ENCODE data around the gene BCAM.

DNA sequence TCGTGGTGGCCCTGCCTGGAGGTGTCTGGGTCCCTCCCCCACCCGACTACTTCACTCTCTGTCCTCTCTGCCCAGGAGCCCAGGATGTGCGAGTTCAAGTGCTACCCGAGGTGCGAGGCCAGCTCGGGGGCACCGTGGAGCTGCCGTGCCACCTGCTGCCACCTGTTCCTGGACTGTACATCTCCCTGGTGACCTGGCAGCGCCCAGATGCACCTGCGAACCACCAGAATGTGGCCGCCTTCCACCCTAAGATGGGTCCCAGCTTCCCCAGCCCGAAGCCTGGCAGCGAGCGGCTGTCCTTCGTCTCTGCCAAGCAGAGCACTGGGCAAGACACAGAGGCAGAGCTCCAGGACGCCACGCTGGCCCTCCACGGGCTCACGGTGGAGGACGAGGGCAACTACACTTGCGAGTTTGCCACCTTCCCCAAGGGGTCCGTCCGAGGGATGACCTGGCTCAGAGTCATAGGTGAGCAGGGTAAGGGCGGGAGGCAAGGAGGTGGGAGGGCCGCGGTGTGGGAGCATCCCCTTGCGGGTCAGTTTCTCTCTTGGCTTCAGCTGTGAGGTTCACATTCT, 56.4 kb downstream of the BCAM start:
- TF ChIP-seq, protein P1, sequence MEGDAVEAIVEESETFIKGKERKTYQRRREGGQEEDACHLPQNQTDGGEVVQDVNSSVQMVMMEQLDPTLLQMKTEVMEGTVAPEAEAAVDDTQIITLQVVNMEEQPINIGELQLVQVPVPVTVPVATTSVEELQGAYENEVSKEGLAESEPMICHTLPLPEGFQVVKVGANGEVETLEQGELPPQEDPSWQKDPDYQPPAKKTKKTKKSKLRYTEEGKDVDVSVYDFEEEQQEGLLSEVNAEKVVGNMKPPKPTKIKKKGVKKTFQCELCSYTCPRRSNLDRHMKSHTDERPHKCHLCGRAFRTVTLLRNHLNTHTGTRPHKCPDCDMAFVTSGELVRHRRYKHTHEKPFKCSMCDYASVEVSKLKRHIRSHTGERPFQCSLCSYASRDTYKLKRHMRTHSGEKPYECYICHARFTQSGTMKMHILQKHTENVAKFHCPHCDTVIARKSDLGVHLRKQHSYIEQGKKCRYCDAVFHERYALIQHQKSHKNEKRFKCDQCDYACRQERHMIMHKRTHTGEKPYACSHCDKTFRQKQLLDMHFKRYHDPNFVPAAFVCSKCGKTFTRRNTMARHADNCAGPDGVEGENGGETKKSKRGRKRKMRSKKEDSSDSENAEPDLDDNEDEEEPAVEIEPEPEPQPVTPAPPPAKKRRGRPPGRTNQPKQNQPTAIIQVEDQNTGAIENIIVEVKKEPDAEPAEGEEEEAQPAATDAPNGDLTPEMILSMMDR (IDR thresholded peaks at IDR 0.05; ENCODE audit: low read depth, low read length, poor library complexity, severe bottlenecking): no peak
- no peak for TF ChIP-seq EZH2phosphoT487 (IDR thresholded peaks at IDR 0.05; ENCODE audit: borderline replicate concordance, low read length)
